Stimulated activated CD8-positive, alpha-beta memory T cell treated with anti-CD3 and anti-CD28 coated beads, Interleukin-12 subunit alpha, Interleukin-12 subunit beta, amount 100 ng/mL, for 4 hours (primary cell): ENCODE results near the gene MEGF8.

Source experiments
- DNase-seq: peaks from one replicate; pipeline ENCODE4 v3.0.0-alpha.2; 2020; ENCODE audit warnings: low read depth

Gene MEGF8

GRCh38 chr19:42419309-42419708 is 93.9 kb downstream of the MEGF8 start:
- DNase-seq = no peak

DNA sequence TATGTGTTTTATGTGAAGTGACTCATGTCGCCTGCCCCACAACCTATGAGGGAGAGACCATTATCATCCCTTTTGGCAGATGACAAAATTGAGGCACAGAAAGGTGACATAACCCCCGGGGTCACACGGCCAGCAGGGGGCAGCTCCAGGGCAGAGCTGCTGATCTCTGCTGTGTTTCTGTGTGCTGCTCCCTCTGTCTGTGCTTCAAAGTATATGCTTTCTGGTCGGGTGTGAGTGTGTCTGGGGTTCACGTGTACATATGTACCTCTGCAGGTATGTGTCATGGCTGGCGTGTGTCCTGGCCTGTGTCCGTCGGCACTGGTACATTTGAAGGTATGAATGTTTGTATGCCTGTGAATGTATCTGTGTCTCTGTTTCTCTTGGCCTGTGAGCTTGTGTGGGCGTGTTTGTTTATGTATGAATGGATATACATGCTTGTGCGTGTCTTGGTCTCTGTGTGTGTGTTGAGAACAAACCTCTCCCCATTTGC is 94.7 kb downstream of the MEGF8 start:
- DNase-seq = peak; percentile 42

- DNase-seq = no peak
These were observed 95.7 kb downstream of the MEGF8 start for GRCh38 chr19:42421101-42421500.

- DNase-seq = no peak
These were observed 96.2 kb downstream of the MEGF8 start for GRCh38 chr19:42421591-42422031.

DNA sequence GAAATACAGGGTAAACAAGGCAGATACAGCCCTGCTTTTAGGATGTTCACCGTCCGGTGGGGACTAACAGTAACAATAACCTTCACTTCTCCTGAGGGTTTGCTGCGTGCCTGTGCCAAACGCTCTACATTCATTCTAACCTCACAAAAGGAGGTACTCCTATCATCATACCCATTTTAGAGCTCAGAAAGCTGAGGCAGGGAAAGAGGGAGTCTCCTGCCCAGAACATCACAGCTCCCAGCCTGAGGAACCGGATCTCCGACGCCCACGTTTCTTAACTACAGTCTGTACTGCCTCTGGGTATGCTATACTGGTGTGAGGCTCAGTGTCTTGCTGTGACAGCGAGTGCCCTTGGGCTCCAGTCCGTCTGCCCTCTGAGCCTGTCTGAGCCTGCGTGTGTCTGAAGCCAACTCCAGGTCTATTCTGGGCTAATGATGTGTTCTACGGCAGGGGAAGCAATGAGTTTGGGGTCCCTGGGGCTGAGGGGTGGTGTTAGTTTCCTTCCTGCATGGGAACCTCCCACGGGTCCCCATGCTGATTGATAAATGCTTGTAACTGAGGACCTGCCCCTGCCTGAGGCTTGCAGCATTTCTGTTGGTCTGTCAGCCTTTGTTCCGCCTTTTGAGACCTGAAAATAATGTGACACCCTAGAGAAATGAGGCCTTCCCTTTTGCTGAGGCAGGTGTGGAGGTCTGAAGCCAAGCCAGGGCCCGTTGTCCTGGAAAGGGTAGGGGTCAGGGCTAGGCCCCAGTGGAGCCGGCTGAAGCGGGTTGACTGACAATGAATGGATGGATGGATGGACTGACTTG is 96.9 kb downstream of the MEGF8 start:
- no peak for DNase-seq

GRCh38 chr19:42422901-42423461 is 97.5 kb downstream of the MEGF8 start:
- peak; percentile 24 for DNase-seq

DNA sequence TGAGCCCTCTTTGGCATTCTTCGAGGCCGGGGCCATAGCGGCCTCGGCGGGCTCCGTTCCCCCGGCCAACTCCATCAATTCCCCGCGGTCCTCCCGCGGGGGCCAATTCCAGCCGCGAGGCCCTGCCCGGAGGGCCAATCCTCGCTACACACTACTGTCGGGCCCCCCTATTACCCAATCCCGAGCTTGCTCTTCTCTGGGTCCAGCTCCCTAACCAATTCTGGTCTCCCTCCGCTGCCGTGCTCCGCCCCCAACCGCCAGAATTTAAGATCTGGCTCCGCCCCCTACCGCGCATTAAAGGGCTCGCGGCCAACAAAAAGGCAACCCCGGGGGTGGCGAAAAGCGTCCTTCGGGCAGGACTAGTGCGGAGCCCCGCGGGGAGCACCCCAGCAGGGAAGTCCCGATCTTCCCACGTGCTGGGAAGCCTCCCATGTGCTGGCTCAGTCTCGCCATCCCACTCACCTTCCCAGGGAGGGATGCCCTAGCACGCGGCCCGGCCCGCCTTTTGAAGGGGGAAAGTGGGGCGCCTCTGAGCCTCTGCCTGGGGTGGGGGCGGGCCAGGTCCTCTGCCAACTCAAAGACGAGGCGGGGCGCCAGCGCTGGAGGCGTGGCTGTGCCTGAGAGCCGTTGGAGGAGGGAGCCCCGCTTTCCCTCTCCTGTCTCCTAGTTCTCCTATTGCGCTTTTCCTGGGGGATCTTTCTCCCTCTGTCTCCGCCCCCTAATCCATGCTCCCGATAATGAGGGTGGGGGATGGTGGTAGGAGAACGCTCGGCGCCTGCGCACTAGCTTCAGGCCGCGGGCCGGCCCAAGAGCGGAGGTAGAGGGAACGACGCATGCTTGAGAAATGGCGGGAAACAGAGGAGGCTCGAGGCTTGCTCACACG is 98.3 kb downstream of the MEGF8 start:
- peak; percentile 89 for DNase-seq

- no peak for DNase-seq
These were observed 98.9 kb downstream of the MEGF8 start for GRCh38 chr19:42424345-42424707.

- DNase-seq = no peak
These were observed 99.3 kb downstream of the MEGF8 start for GRCh38 chr19:42424712-42425131.

GRCh38 chr19:42426643-42427042 is 101.2 kb downstream of the MEGF8 start:
- DNase-seq = no peak

DNA sequence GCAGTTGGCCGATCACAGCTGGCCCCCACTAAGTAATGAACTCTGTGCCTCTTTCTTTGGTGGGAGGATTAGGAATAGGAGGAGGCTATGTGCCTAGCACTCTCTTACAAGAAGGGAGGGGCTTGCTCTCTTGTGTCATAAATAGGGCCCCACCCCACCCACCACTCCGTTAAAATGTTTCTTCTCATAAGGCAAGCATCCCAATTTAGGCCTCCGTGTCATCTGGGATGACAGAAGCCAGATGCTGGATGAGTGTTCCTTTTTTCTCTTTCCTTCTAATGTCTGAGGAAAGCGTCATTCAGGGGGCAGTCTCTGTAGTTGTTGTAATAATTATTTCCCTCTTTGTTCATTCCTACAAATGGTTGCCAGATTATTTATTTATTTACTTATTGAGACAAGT is 101.9 kb downstream of the MEGF8 start, which contains the start of gene LIPE:
LIPE (minus strand) TSS at position 76 of the 400 bp plus-strand sequence. CDS start 239 bp downstream, outside the sequence.
- DNase-seq = no peak
